GM13976 (cell line): ENCODE results near the gene CCDC28A.

Source experiments
- DNase-seq: peaks from one replicate; pipeline ENCODE4 v3.0.0; 2012; ENCODE audit warnings: low spot score
- CTCF ChIP-seq: IDR thresholded peaks from 2 replicates; pipeline ENCODE4 v1.5.1; 2012; ENCODE audit warnings: borderline replicate concordance, mild to moderate bottlenecking; ENCODE audit not compliant: insufficient read depth; ENCODE audit errors: extremely low read depth, missing control alignments, control extremely low read depth
- in situ Hi-C: fragments of 300-500 bp; cut with MboI; formaldehyde crosslinking; loops from one replicate; pipeline ENCODE4 v1.12.0; 2022; ENCODE audit warnings: low sequenced_read_pairs, mixed read lengths, inconsistent platforms; ENCODE audit not compliant: unreplicated experiment

CCDC28A gene

DNA sequence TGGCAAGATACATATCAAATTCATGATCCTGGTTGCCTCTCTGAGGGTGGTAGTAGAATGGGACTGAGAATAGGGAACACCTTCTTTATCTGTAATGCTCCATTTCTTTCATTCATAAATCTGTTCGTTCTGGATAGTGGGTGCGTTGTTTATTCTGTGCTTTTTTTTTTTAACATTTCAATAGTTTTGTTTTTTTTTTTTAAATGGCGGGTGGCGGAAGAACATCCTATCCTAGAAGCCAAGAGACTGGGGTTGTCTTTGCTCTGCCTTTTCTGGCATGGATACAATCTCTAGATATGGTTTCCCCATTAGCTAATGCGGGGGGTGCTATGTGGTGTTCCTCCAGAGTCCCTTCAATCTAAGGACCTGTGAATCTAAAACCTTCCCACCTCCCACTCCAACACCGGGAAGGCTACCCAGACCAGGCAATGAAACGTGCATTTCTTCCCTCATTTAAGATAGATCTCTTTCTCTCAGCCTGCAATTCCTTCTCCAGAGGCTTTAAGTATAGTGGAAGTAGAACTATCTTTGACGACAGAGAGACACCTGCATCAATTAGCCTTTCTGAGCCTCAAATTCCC lies 883 bp upstream of the CCDC28A start:
- DNase-seq = no peak
- in situ Hi-C loops = no loop called here

GRCh38 chr6:138774370-138774769 lies 801 bp downstream of the CCDC28A start:
- DNase-seq = no peak
- TF ChIP-seq CTCF = no peak
- in situ Hi-C loops = no loop called here

More for the DNA sequence above, 883 bp upstream of the CCDC28A start:
- no peak for TF ChIP-seq CTCF

GRCh38 chr6:138776659-138777058 lies 3.1 kb downstream of the CCDC28A start:
- DNase-seq = no peak
- TF ChIP-seq CTCF = no peak
- in situ Hi-C loops = no loop called here

- no peak for DNase-seq
- no peak for TF ChIP-seq CTCF
- in situ Hi-C loops = no loop called here
Measured at GRCh38 chr6:138778331-138778730, 4.8 kb downstream of the CCDC28A start.

DNA sequence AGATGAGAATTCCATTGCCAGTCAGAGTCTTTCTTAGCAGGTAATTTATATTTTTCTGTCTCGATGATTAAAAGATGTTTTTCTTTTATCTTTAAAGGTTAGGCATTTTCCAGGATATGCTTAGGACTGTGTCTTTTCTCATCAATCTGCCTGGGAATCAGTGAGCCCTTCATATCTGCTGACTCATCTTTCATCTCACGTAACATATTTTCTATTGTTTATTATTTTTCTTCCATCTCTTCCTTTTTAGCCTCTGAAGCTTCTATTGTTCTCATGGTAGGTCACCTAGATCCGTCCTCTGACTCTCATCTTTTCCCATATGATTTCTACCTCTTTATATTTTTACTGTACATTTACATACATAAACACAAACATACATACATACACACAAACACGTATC lies 8.7 kb downstream of the CCDC28A start:
- no peak for TF ChIP-seq CTCF
- no peak for DNase-seq
- in situ Hi-C loops = no loop called here

GRCh38 chr6:138785079-138785478 lies 11.5 kb downstream of the CCDC28A start:
- DNase-seq = no peak
- in situ Hi-C loops = no loop called here
- no peak for TF ChIP-seq CTCF
